ENCODE results near the gene LIFR. TPM values are rescaled to one million over a fixed set of nuclear protein-coding genes. Genes with fewer than 3 reads are reported as not detected.
"Not testable (repeated sequence)": the region's sequence is repeated elsewhere in the genome, so short reads cannot be mapped to it uniquely, and the experiment has no call there.

The LIFR gene
- total and polyA plus RNA-seq, 2 experiments from 2014 or later: 50.2 to 83.8 TPM

GRCh38 chr5:38575476-38575875 is 19.0 kb upstream of the LIFR start:
- Histone ChIP-seq H3K36me3 (replicated peaks; ENCODE audit: insufficient read depth, low read depth) (no peaks in the 10 kb centered on the region), H3K9me3 (ENCODE audit: low read depth) (no peaks in the 10 kb centered on the region), H3K27ac (no peak overlapping the region), H4K20me1 (ENCODE audit: insufficient read depth, poor library complexity, severe bottlenecking) (no peaks in the 10 kb centered on the region), H3K79me2 (no peaks in the 10 kb centered on the region), H3K4me3 (no peak overlapping the region), H3K4me2 (no peak overlapping the region), H3K9me2 (replicated peaks; ENCODE audit: insufficient read depth) (no peaks in the 10 kb centered on the region), H3K27me3 (no peaks in the 10 kb centered on the region), H2AFZ (no peak overlapping the region), H3K4me1 (ENCODE audit: insufficient read depth) (no peaks in the 10 kb centered on the region)
- WGBS (ENCODE audit: low lambda C conversion rate, missing lambda C conversion rate): 78% methylated on average over 4 of the region's 4 CpGs
- TF ChIP-seq CTCF (IDR thresholded peaks at IDR 0.05; ENCODE audit: poor library complexity): no peak
- no peak for TF ChIP-seq EZH2 (IDR thresholded peaks at IDR 0.05; ENCODE audit: borderline replicate concordance)
- TF ChIP-seq EZH2phosphoT487 (IDR thresholded peaks at IDR 0.05; ENCODE audit: low read depth, severe bottlenecking, unreplicated experiment): no peak
- DNase-seq (ENCODE audit: low spot score): no peak

GRCh38 chr5:38574009-38574408 is 17.6 kb upstream of the LIFR start:
- H3K27ac ChIP-seq: no peak overlapping the region
- H3K4me3 ChIP-seq: no peak overlapping the region
- no peak overlapping the region for H3K4me2 ChIP-seq
- H3K79me2 ChIP-seq: no peaks in the 10 kb centered on the region
- H3K27me3 ChIP-seq: no peaks in the 10 kb centered on the region
- no peaks in the 10 kb centered on the region for H3K4me1 ChIP-seq (ENCODE audit: insufficient read depth)
- H3K9me2 ChIP-seq (replicated peaks; ENCODE audit: insufficient read depth): no peaks in the 10 kb centered on the region
- no peak for TF ChIP-seq CTCF (IDR thresholded peaks at IDR 0.05; ENCODE audit: poor library complexity)
- TF ChIP-seq EZH2 (IDR thresholded peaks at IDR 0.05; ENCODE audit: borderline replicate concordance): no peak
- no peak for TF ChIP-seq EZH2phosphoT487 (IDR thresholded peaks at IDR 0.05; ENCODE audit: low read depth, severe bottlenecking, unreplicated experiment)
- H4K20me1 ChIP-seq (ENCODE audit: insufficient read depth, poor library complexity, severe bottlenecking): no peaks in the 10 kb centered on the region
- H3K9me3 ChIP-seq (ENCODE audit: low read depth): no peaks in the 10 kb centered on the region
- H2AFZ ChIP-seq: no peak overlapping the region
- no peak for DNase-seq (ENCODE audit: low spot score)
- H3K36me3 ChIP-seq (replicated peaks; ENCODE audit: insufficient read depth, low read depth): no peaks in the 10 kb centered on the region
- 86% methylated on average over 4 of the region's 4 CpGs for WGBS (ENCODE audit: low lambda C conversion rate, missing lambda C conversion rate)

- Histone ChIP-seq H4K20me1 (ENCODE audit: insufficient read depth, poor library complexity, severe bottlenecking) (no peaks in the 10 kb centered on the region), H3K9me3 (ENCODE audit: low read depth) (no peaks in the 10 kb centered on the region), H3K27me3 (no peaks in the 10 kb centered on the region), H3K4me1 (ENCODE audit: insufficient read depth) (no peaks in the 10 kb centered on the region), H2AFZ (no peak overlapping the region), H3K27ac (no peak overlapping the region), H3K79me2 (no peaks in the 10 kb centered on the region), H3K4me2 (no peak overlapping the region), H3K4me3 (no peak overlapping the region), H3K36me3 (replicated peaks; ENCODE audit: insufficient read depth, low read depth) (no peaks in the 10 kb centered on the region), H3K9me2 (replicated peaks; ENCODE audit: insufficient read depth) (no peaks in the 10 kb centered on the region)
- no peak for DNase-seq (ENCODE audit: low spot score)
- WGBS (ENCODE audit: low lambda C conversion rate, missing lambda C conversion rate): 98% methylated on average over 3 of the region's 3 CpGs
- TF ChIP-seq EZH2phosphoT487 (IDR thresholded peaks at IDR 0.05; ENCODE audit: low read depth, severe bottlenecking, unreplicated experiment) (no peak), EZH2 (IDR thresholded peaks at IDR 0.05; ENCODE audit: borderline replicate concordance) (no peak), CTCF (IDR thresholded peaks at IDR 0.05; ENCODE audit: poor library complexity) (no peak)
Measured at GRCh38 chr5:38573521-38573920, 17.1 kb upstream of the LIFR start.

- TF ChIP-seq EZH2 (IDR thresholded peaks at IDR 0.05; ENCODE audit: borderline replicate concordance) (no peak), CTCF (IDR thresholded peaks at IDR 0.05; ENCODE audit: poor library complexity) (no peak), EZH2phosphoT487 (IDR thresholded peaks at IDR 0.05; ENCODE audit: low read depth, severe bottlenecking, unreplicated experiment) (no peak)
- Histone ChIP-seq H3K27ac (no peak overlapping the region), H3K36me3 (replicated peaks; ENCODE audit: insufficient read depth, low read depth) (no peaks in the 10 kb centered on the region), H3K79me2 (no peaks in the 10 kb centered on the region), H3K4me2 (no peak overlapping the region), H3K9me3 (ENCODE audit: low read depth) (no peaks in the 10 kb centered on the region), H3K9me2 (replicated peaks; ENCODE audit: insufficient read depth) (no peaks in the 10 kb centered on the region), H3K4me3 (no peak overlapping the region), H3K27me3 (no peaks in the 10 kb centered on the region), H2AFZ (no peak overlapping the region), H3K4me1 (ENCODE audit: insufficient read depth) (no peaks in the 10 kb centered on the region), H4K20me1 (ENCODE audit: insufficient read depth, poor library complexity, severe bottlenecking) (no peaks in the 10 kb centered on the region)
- DNase-seq (ENCODE audit: low spot score): no peak
- 89% methylated on average over 3 of the region's 3 CpGs for WGBS (ENCODE audit: low lambda C conversion rate, missing lambda C conversion rate)
Measured at GRCh38 chr5:38569180-38569579, 12.7 kb upstream of the LIFR start.

- H3K4me3 ChIP-seq; H2AFZ ChIP-seq; H3K27ac ChIP-seq; H3K4me2 ChIP-seq; H3K9me2 ChIP-seq (replicated peaks; ENCODE audit: insufficient read depth); H3K27me3 ChIP-seq; DNase-seq (ENCODE audit: low spot score); H3K9me3 ChIP-seq (ENCODE audit: low read depth); H3K79me2 ChIP-seq; H4K20me1 ChIP-seq (ENCODE audit: insufficient read depth, poor library complexity, severe bottlenecking); H3K36me3 ChIP-seq (replicated peaks; ENCODE audit: insufficient read depth, low read depth); H3K4me1 ChIP-seq (ENCODE audit: insufficient read depth): not testable (repeated sequence)
- 100% methylated on average over 2 of the region's 2 CpGs for WGBS (ENCODE audit: low lambda C conversion rate, missing lambda C conversion rate)
Measured at GRCh38 chr5:38567306-38567705, 10.9 kb upstream of the LIFR start.

Data from hepatocyte (in vitro differentiated cells).